Esophagus (tissue), 2 donors: ENCODE measurements around the gene VAV2. TPM values are rescaled to one million over a fixed set of nuclear protein-coding genes. Genes with fewer than 3 reads are reported as not detected.

ENCODE experiments used
- H3K27ac ChIP-seq, 2 donors: one replicate each; pipeline ENCODE4 v1.5.1; 2013; ENCODE audit warnings: low read depth in 2 of 2, mild to moderate bottlenecking in 2 of 2, inconsistent platforms in 1 of 2, low read length in 1 of 2, moderate library complexity in 1 of 2
- H3K27me3 ChIP-seq, 2 donors: one replicate each; pipeline ENCODE4 v1.6.1; 2013; ENCODE audit warnings: low read length in 2 of 2, control low read depth in 1 of 2, mild to moderate bottlenecking in 1 of 2; ENCODE audit not compliant: insufficient read depth in 2 of 2, control insufficient read depth in 1 of 2
- H3K36me3 ChIP-seq, 2 donors: one replicate each; pipeline ENCODE4 v1.6.1; 2013; ENCODE audit warnings: low read length in 1 of 2; ENCODE audit not compliant: control insufficient read depth in 2 of 2, insufficient read depth in 2 of 2
- H3K4me1 ChIP-seq, 2 donors: one replicate each; pipeline ENCODE4 v1.6.1; 2013; ENCODE audit warnings: low read length in 1 of 2; ENCODE audit not compliant: control insufficient read depth in 2 of 2, insufficient read depth in 2 of 2
- H3K4me3 ChIP-seq, 2 donors: one replicate each; pipeline ENCODE4 v1.5.1; 2013; ENCODE audit warnings: low read length in 2 of 2, mild to moderate bottlenecking in 2 of 2, low read depth in 1 of 2, moderate library complexity in 1 of 2
- H3K9me3 ChIP-seq, 2 donors: one replicate each; pipeline ENCODE4 v1.6.1; 2013; ENCODE audit warnings: mild to moderate bottlenecking in 2 of 2, low read depth in 1 of 2, low read length in 1 of 2, moderate library complexity in 1 of 2; ENCODE audit not compliant: control insufficient read depth in 2 of 2, insufficient read depth in 1 of 2
- WGBS, 2 donors: extraction: QIAGEN DNeasy Blood & Tissue Kit; methylation state at CpG; one replicate each; pipeline ENCODE4 v1.1.7; 2013; 5-methylcytosine and 5-hydroxymethylcytosine counted together
- polyA plus RNA-seq, 2 donors: library from polyadenylated mRNA; stranded (reverse); fragments of 200-250 nt; gene quantifications; one replicate each; pipeline ENCODE4 v1.2.3, GENCODE V29; 2013
- donor health status: healthy with polysubstance abuse.
- donor health status: Bipolar disorder and iron deficiency.

The VAV2 gene
- polyA plus RNA-seq, 2 donors: 4.8 to 5.0 TPM

- no peak overlapping the region for H3K27ac ChIP-seq
- H3K4me1 ChIP-seq: peaks cover 13 to 26% of the 10 kb centered on the region in 2 donors
- H3K4me3 ChIP-seq: no peak overlapping the region
- no peaks in the 10 kb centered on the region for H3K9me3 ChIP-seq
- 51 to 75% methylated on average over 11 to 14 of the region's 14 CpGs for WGBS, 2 donors
- H3K27me3 ChIP-seq: no peaks in the 10 kb centered on the region
- no peaks in the 10 kb centered on the region for H3K36me3 ChIP-seq
These were observed 118.0 kb downstream of the VAV2 start for GRCh38 chr9:133874060-133874657.

- H3K4me1 ChIP-seq: peaks cover 13 to 26% of the 10 kb centered on the region in 2 donors
- 44 to 73% methylated on average over 9 of the region's 9 CpGs for WGBS, 2 donors
- no peak overlapping the region for H3K27ac ChIP-seq
These were observed 118.6 kb downstream of the VAV2 start for GRCh38 chr9:133873461-133873891.

GRCh38 chr9:133873009-133873408, 119.1 kb downstream of the VAV2 start:
- WGBS, 2 donors: 67 to 81% methylated on average over 8 to 9 of the region's 9 CpGs
- no peaks in the 10 kb centered on the region for H3K9me3 ChIP-seq
- no peaks in the 10 kb centered on the region for H3K27me3 ChIP-seq
- H3K4me1 ChIP-seq: peaks cover 13 to 26% of the 10 kb centered on the region in 2 donors
- no peak overlapping the region for H3K4me3 ChIP-seq
- H3K36me3 ChIP-seq: no peaks in the 10 kb centered on the region
- H3K27ac ChIP-seq: no peak overlapping the region

More at GRCh38 chr9:133873461-133873891, 118.6 kb downstream of the VAV2 start:
- no peaks in the 10 kb centered on the region for H3K9me3 ChIP-seq
- H3K4me3 ChIP-seq: no peak overlapping the region
- no peaks in the 10 kb centered on the region for H3K27me3 ChIP-seq
- no peaks in the 10 kb centered on the region for H3K36me3 ChIP-seq

GRCh38 chr9:133870598-133871595, 121.2 kb downstream of the VAV2 start:
- 95 to 97% methylated on average over 12 of the region's 12 CpGs for WGBS, 2 donors
- Histone ChIP-seq H3K27ac (no peak overlapping the region), H3K27me3 (no peaks in the 10 kb centered on the region), H3K36me3 (no peaks in the 10 kb centered on the region), H3K4me3 (no peak overlapping the region), H3K4me1 (peaks cover 10 to 14% of the 10 kb centered on the region in 2 donors), H3K9me3 (no peaks in the 10 kb centered on the region)

- H3K27ac ChIP-seq: no peak overlapping the region
- peaks cover 8 to 14% of the 10 kb centered on the region in 2 donors for H3K4me1 ChIP-seq
- no peaks in the 10 kb centered on the region for H3K27me3 ChIP-seq
- no peaks in the 10 kb centered on the region for H3K9me3 ChIP-seq
- WGBS, 2 donors: 59 to 73% methylated on average over 19 of the region's 19 CpGs
- no peak overlapping the region for H3K4me3 ChIP-seq
- no peaks in the 10 kb centered on the region for H3K36me3 ChIP-seq
These were observed 122.3 kb downstream of the VAV2 start for GRCh38 chr9:133869674-133870405.

- H3K27me3 ChIP-seq: no peaks in the 10 kb centered on the region
These were observed 123.9 kb downstream of the VAV2 start for GRCh38 chr9:133868203-133868602.

GRCh38 chr9:133866946-133867345, 125.2 kb downstream of the VAV2 start:
- H3K4me3 ChIP-seq: no peak overlapping the region
- no peaks in the 10 kb centered on the region for H3K36me3 ChIP-seq
- WGBS, 2 donors: 94 to 95% methylated on average over 16 to 17 of the region's 17 CpGs
- H3K4me1 ChIP-seq: peaks cover 0 to 5% of the 10 kb centered on the region in 2 donors
- no peaks in the 10 kb centered on the region for H3K27me3 ChIP-seq
- H3K27ac ChIP-seq: no peak overlapping the region
- no peaks in the 10 kb centered on the region for H3K9me3 ChIP-seq

More at GRCh38 chr9:133868203-133868602, 123.9 kb downstream of the VAV2 start:
- Histone ChIP-seq H3K4me3 (no peak overlapping the region), H3K4me1 (peaks cover under 1 to 5% of the 10 kb centered on the region in 2 donors), H3K27ac (no peak overlapping the region), H3K9me3 (no peaks in the 10 kb centered on the region), H3K36me3 (no peaks in the 10 kb centered on the region)
- WGBS, 2 donors: 89 to 93% methylated on average over 18 of the region's 18 CpGs

GRCh38 chr9:133864011-133864410, 128.1 kb downstream of the VAV2 start:
- WGBS, 2 donors: 69 to 70% methylated on average over 14 to 16 of the region's 16 CpGs
- H3K27ac ChIP-seq: no peak overlapping the region
- no peaks in the 10 kb centered on the region for H3K27me3 ChIP-seq
- no peaks in the 10 kb centered on the region for H3K9me3 ChIP-seq
- H3K4me1 ChIP-seq: peaks cover 0 to 5% of the 10 kb centered on the region in 2 donors
- H3K36me3 ChIP-seq: peaks cover 0 to 2% of the 10 kb centered on the region in 2 donors
- H3K4me3 ChIP-seq: no peak overlapping the region

GRCh38 chr9:133863257-133863592, 128.9 kb downstream of the VAV2 start:
- WGBS, 2 donors: 83 to 84% methylated on average over 19 of the region's 19 CpGs
- H3K36me3 ChIP-seq: peaks cover 0 to 2% of the 10 kb centered on the region in 2 donors
- H3K9me3 ChIP-seq: no peaks in the 10 kb centered on the region
- no peak overlapping the region for H3K27ac ChIP-seq
- H3K4me3 ChIP-seq: no peak overlapping the region
- H3K4me1 ChIP-seq: peaks cover 0 to 5% of the 10 kb centered on the region in 2 donors
- H3K27me3 ChIP-seq: no peaks in the 10 kb centered on the region
